GM19193 (cell line): ENCODE data around the gene APOBEC2.

Experiments used
- POLR2A ChIP-seq: IDR thresholded peaks from 4 replicates; pipeline ENCODE4 v1.6.1; 2011; ENCODE audit not compliant: insufficient read depth, insufficient read length; ENCODE audit errors: extremely low read depth

APOBEC2 gene

GRCh38 chr6:41071923-41072835 is 19.2 kb downstream of the APOBEC2 start, which contains the start of gene OARD1:
OARD1 (minus strand) TSS chr6:41072356; CDS start chr6:41071634, 722 bp downstream.
- TF ChIP-seq POLR2A = peak; percentile 67

- TF ChIP-seq POLR2A = no peak
These were observed 19.8 kb downstream of the APOBEC2 start, which contains the start of gene NFYA for GRCh38 chr6:41072836-41073202. NFYA (plus strand) TSS chr6:41072974; CDS start chr6:41079090, 6,116 bp downstream.

GRCh38 chr6:41073203-41073967 is 20.4 kb downstream of the APOBEC2 start:
- TF ChIP-seq POLR2A = peak; percentile 84

DNA sequence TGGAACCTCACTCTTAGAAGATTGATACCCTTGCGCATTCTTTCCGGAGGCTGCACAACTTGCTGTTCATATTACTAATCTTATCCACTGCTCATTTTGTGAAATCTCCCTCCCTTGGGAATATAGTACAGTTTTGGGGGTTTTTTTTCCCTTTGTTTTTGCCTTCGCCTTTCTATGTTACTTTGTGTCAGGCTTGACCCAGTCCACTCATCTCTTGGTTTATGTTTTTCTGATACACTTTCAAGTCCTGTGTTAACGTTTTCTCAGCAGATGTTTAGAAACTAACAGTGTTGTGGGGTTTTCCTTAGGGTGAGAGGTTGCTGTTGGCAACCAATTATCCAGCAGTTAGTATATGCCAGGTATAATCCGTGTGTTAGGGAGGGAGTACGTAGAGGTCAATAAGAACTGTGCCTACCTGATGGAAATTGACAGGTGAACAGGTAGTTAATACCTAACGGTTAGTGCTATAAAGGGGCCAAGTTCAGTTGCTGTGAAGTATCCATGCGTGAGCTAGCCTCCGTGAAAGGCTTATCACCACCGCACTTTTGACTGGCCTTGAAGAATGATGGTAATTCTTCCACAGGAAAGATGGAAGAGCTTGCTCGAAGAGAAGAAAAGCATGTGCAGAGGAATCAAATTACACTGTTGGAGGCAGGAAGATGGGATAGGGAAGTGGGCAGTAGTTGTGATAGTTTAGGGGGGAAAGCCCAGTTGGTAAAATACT is 21.1 kb downstream of the APOBEC2 start:
- no peak for TF ChIP-seq POLR2A

GRCh38 chr6:41074692-41075436 is 21.9 kb downstream of the APOBEC2 start:
- no peak for TF ChIP-seq POLR2A

DNA sequence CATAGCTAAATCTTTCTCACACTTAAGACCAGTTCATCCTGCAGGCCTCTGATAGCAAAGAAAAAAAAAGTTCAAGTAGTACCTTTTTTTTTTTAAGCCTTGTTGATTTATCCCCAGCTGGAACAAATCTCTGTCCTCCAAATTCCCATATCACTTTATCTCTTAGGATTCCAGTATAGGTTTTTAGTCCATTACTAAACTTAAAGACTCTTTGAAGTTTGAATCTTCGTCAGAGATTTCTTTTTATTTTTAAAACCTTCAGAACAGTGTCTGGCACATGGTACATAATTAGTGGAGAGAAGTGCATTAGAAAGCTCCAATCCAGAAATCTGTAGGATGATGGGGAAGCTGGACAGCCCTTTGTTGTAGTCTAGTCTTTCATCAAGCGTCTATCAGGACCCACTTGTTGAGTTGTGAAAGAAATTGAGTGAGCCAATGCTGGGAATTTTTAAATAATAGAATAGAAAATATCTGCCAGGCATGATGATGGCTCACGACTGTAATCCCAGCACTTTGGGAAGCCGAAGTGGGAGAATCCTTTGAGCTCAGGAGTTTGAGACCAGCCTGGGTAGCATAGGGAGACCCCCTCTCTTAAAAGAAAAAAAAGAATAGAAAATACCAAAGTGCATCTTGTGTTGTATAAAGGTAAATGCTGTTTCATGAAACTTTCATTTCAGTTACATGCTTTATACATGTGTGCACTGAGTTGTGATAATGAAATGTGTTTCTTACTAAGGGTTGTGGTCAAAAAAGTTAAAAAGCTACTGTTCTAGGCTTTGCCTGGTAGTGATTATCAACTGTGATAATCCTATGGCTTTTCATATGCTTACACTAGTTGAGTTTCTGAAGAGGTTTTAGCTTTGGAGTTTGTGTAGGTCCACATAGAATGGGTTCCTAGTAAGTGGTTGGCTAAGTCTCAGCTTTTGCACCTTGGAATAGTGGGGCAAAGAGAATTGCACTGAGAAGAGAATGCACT is 22.9 kb downstream of the APOBEC2 start:
- no peak for TF ChIP-seq POLR2A

DNA sequence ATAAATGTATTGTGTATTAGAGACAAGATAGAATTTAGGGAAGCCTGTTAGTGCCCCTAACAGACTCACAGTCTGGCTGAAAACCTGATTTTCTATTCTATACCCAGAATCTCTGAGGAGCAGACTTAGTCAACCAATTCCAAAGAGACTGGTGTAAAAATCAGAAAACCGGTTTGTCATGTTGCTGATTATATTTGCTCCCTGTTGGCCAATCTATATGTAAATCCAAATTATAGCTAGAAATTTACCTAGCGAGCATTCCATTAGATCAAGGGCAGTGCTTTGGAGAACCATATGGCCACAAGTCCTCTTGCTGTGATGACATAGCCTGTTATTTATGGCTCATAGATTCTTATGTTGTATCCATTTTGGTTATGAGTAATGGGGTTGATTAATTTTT is 24.5 kb downstream of the APOBEC2 start:
- no peak for TF ChIP-seq POLR2A

GRCh38 chr6:41078101-41078500 is 25.1 kb downstream of the APOBEC2 start:
- no peak for TF ChIP-seq POLR2A

- no peak for TF ChIP-seq POLR2A
These were observed 26.1 kb downstream of the APOBEC2 start for GRCh38 chr6:41079080-41079479.

GRCh38 chr6:41080621-41081020 is 27.6 kb downstream of the APOBEC2 start:
- TF ChIP-seq POLR2A = no peak

GRCh38 chr6:41083072-41083471 is 30.1 kb downstream of the APOBEC2 start:
- no peak for TF ChIP-seq POLR2A

- no peak for TF ChIP-seq POLR2A
These were observed 32.2 kb downstream of the APOBEC2 start for GRCh38 chr6:41085182-41085581.

DNA sequence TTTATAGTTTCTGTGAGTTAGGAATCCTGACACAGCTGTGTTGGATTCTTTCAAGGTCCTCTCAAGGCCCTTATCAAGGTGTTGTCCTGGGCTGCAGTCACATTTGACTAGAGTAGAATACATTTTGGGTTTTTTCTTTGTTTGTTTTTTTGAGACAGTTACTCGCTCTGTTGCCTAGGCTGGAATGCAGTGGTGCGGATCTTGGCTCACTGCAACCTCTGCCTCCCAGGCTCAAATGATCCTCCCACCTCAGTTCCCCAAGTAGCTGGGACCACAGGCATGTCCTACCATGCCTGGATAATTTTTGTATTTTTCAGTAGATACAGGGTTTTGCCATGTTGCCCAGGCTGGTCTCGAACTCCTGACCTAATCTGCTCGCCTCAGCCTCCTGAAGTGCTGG is 35.4 kb downstream of the APOBEC2 start:
- TF ChIP-seq POLR2A = no peak
